ENCODE data around the gene GABARAPL1.
A peak's percentile ranks its signal among the peaks of the same experiment; 100 is the strongest.

- TF ChIP-seq CTCF (IDR thresholded peaks at IDR 0.05) (no peak), POLR2A (IDR thresholded peaks at IDR 0.05) (peak in 1 of 4 donors; percentile 59), EP300 (IDR thresholded peaks at IDR 0.05) (peak in 1 of 4 donors; percentile 54)
These were observed 45.1 kb upstream of the GABARAPL1 start for GRCh38 chr12:10167599-10167998.
